NCI-H1417 treated with DMSO at 0.1 percent for 48 hours (cell line): ENCODE data around the gene PPIP5K2.
"Not testable (repeated sequence)": the region's sequence is repeated elsewhere in the genome, so short reads cannot be mapped to it uniquely, and the experiment has no call there.

ENCODE experiments used
- DNase-seq: peaks from one replicate; lab custom pipeline; 2025; lab: John Stamatoyannopoulos, UW

The PPIP5K2 gene

GRCh38 chr5:103119765-103120606, at the start of gene PPIP5K2, which contains the start of gene GIN1:
TSS of gene PPIP5K2 (plus strand) at chr5:103120301. CDS start at chr5:103129590, 9,289 bp downstream.
TSS of gene GIN1 (minus strand) at chr5:103120138. CDS start at chr5:103108707, 11,431 bp downstream.
- peak; percentile 71 for DNase-seq

DNA sequence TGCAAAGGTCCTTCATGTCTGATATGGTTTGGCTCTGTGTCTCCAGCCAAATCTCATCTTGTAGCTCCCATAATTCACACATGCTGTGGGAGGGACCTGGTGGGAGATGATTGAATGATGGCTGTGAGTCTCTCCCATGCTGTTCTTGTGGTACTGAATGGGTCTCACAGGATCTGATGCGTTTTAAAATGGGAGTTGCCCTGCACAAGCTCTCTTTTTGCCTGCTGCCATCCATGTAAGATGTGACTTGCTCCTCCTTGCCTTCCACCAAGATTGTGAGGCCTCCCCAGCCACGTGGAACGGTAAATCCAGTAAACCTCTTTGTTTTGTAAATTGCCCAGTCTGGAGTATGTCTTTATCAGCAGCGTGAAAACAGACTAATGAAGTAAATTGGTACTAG, 46.6 kb upstream of the PPIP5K2 start:
- DNase-seq = not testable (repeated sequence)

DNA sequence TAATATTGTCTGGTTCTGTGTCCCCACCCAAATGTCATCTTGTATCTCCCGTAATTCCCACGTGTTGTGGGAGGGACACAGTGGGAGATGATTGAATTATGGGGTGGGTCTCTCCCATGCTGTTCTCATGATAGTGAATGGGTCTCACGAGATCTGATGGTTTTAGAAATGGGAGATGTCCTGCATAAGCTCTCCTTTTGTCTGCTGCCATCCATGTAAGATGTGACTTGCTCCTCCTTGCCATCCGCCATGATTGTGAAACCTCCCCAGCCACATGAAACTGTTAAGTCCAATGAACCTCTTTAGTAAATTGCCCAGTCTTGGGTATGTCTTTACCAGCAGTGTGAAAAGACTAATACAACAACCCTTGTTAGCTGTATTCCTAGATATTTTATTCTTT, 44.7 kb upstream of the PPIP5K2 start:
- no peak for DNase-seq

- no peak for DNase-seq
These were observed 40.3 kb upstream of the PPIP5K2 start for GRCh38 chr5:103079796-103080195.

- no peak for DNase-seq
These were observed 33.6 kb upstream of the PPIP5K2 start for GRCh38 chr5:103086547-103086946.

DNA sequence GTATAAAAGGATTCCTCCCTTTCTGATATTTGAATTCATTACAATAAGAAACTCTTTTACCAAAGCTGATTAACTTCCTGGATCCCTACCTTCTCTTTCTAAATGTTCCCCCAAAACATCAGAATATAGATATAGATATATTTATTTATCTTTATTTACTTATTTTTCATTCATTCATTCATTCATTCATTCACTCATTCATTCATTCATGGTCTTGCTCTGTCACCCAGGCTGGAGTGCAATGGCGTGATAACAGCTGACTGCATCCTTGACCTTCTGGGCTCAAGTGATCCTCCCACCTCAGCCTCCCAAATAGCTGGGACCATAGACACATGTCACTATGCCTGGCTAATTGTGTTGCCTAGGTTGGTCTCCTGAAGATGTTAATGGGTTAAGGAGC, 30.8 kb upstream of the PPIP5K2 start:
- DNase-seq = no peak

DNA sequence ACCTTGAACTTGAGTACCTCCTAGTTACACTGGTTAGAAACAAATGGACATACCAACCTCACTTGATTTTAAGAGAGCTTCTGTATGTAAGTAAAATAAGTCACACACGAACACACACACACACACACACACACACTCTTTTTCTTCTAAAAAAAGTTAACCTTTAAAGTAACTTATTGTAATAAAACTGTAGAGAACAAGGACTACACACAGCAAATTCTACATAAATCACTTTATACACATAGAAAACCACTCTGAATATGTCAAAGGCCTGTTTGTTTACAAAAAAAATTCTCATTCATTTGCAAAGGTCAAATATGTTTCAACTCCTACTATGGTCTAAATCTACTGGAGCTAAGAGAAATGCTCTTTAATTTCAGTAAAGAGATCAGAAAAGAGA, 29.3 kb upstream of the PPIP5K2 start:
- DNase-seq = no peak

GRCh38 chr5:103092676-103093075, 27.4 kb upstream of the PPIP5K2 start:
- DNase-seq = no peak

GRCh38 chr5:103093727-103094126, 26.4 kb upstream of the PPIP5K2 start:
- no peak for DNase-seq

DNA sequence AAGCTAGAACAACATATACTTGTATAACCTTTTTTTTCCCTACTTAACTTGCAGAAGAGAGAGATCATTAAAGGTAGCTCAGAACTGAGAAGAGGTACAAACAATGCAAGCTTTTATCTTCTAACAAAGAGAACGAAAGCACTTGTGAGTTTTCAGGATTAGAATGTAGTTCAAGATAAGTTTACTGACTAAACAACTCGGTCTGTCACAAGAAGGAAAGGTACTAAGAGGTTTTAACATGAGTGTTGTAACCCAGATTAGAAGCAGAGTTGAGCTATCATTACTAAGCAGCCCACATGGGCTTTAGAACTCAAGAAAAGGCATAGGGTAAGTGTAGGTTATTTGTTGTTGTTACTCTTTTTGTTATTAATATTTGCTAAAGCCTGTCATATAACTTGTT, 25.4 kb upstream of the PPIP5K2 start:
- no peak for DNase-seq

GRCh38 chr5:103098993-103099392, 21.1 kb upstream of the PPIP5K2 start:
- DNase-seq = no peak

- DNase-seq = no peak
These were observed 18.9 kb upstream of the PPIP5K2 start for GRCh38 chr5:103101079-103101750.

DNA sequence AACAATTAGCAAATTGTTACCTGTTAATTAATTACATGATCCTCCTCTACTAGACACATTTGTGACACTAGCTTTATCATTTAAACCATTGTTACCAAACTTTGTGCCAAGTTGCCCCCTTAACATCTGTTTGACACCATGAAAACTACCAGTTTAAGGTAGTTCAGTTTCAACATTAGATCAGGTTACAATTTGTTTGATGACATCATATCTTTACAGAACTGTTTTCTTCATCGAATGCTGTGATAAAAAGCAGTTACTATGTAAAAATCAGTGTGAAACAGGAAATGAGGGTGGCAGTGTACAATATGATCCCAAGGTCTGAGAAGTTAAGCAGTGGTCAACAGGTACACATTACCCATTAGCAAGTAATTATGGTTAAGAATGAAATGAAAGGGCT, 17.9 kb upstream of the PPIP5K2 start:
- DNase-seq = no peak

DNA sequence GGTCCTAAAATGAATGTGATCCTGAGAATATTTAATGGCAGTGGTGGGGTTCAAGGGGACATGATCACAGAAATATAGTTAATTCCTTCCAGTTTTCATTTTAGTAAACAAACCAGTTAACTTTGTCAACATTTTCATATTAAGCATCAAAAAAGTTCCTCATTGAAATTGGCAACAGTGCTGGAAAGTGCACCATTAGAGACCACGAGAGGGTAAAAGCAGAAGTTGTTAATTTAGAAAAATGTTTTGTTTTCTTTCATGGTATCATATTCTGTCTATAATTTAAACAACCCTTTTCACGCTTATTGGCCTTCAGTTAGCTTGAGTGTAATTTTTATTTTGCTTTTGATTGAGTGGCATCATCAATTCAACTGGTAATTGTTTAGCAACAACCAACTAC, 12.0 kb upstream of the PPIP5K2 start:
- no peak for DNase-seq

GRCh38 chr5:103109277-103109676, 10.8 kb upstream of the PPIP5K2 start:
- DNase-seq = no peak

GRCh38 chr5:103110403-103110802, 9.7 kb upstream of the PPIP5K2 start:
- DNase-seq = no peak

DNA sequence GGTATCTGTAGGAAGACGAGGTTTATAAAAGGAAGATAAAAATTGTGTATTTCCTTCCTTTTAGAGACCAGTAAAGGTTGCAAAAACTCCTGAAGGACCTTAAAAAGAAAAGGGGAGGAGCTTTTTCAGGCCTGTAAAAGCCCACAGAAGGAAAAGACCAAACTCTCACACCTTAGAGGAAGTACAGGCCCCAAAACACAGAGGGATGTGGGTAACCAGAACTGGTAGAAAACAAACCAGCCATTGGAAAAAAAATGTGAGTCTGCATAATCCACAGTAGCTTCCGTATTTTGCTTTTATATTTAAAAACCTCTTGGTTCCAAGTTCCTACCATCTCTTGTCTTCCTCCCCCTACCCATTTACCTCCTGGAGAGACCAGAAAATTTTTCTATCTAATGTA, 8.6 kb upstream of the PPIP5K2 start:
- no peak for DNase-seq

GRCh38 chr5:103112910-103113309, 7.2 kb upstream of the PPIP5K2 start:
- no peak for DNase-seq

GRCh38 chr5:103114440-103114839, 5.7 kb upstream of the PPIP5K2 start:
- DNase-seq = no peak

GRCh38 chr5:103117471-103117991, 2.6 kb upstream of the PPIP5K2 start:
- no peak for DNase-seq

- DNase-seq = no peak
These were observed 884 bp upstream of the PPIP5K2 start for GRCh38 chr5:103119070-103119764.

DNA sequence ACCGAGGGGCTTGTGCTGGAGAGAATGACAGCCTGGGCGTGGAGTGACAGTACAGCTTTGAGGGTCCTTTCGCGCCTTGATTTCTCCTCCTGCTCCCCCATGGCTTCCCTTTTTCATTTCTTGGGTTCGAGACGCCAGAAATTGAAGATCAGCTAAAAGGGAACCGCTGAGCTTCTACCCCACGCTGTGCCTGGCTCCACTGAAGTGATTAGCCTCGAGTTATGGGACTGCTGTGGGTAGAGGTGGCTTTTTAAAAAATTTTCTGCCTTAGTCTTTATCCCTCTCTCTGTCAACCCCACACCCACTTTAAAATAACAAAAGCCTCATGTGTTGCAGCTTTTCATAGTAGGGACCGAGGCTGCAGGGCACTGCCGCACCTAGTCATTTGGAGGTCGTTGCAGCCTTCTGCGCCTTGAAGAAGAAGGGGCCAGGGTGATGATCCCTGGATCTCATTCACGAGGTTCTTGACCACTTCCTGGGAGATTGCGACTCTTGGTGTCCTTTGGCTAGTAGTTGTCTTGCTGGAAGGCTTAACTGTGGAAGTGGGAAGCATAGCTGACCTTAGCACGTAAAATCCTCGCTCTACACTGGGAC, 603 bp downstream of the PPIP5K2 start:
- DNase-seq = no peak
